ENCODE results near the gene BRD7. TPM values are rescaled to one million over a fixed set of nuclear protein-coding genes. Genes with fewer than 3 reads are reported as not detected.
A peak's percentile ranks its signal among the peaks of the same experiment; 100 is the strongest.

Gene BRD7
- total and polyA plus RNA-seq, 2 of the 13 experiments (the other 11 are each of a cell fraction or from before 2014, with no cell fraction given) = 82.3 to 149 TPM

- TF ChIP-seq ZNF280B (CRISPR knock-in tag; IDR thresholded peaks at IDR 0.05; ENCODE audit: borderline replicate concordance) (peak; percentile 20; the same call in 1 of the 2 replicates), ZBTB2 (CRISPR knock-in tag; IDR thresholded peaks at IDR 0.05; ENCODE audit: low read depth) (no peak), ZSCAN21 (CRISPR knock-in tag; IDR thresholded peaks at IDR 0.05; ENCODE audit: borderline replicate concordance) (peak; percentile 45; the same call in 1 of the 2 replicates), HNF1B (CRISPR knock-in tag; IDR thresholded peaks at IDR 0.05) (no peak), ZNF770 (CRISPR knock-in tag; IDR thresholded peaks at IDR 0.05) (peak; percentile 28; the same call in 1 of the 2 replicates), ZXDC (CRISPR knock-in tag; IDR thresholded peaks at IDR 0.05) (no peak), ZBTB10 (CRISPR knock-in tag; IDR thresholded peaks at IDR 0.05; ENCODE audit: borderline replicate concordance) (no peak), IRF1 (CRISPR knock-in tag; IDR thresholded peaks at IDR 0.05; ENCODE audit: low read depth) (no peak), ZNF709 (CRISPR knock-in tag; IDR thresholded peaks at IDR 0.05) (peak; percentile 60; the same call in 1 of the 2 replicates), ZMYM2 (CRISPR knock-in tag; IDR thresholded peaks at IDR 0.05) (no peak)
These were observed 4.0 kb upstream of the BRD7 start (continued) for GRCh38 chr16:50372611-50373344.

Data from HepG2 (cell line).